HCT116 (cell line): Measurements from ENCODE around the gene SETD9. TPM values are rescaled to one million over a fixed set of nuclear protein-coding genes. Genes with fewer than 3 reads are reported as not detected.

ENCODE experiments used
- ATAC-seq: fragments of 200-7000 bp; cut with Tn5 transposase; 2 replicates; pipeline ENCODE4 v1.9.1; 2020; ENCODE audit warnings: mild to moderate bottlenecking, moderate library complexity
- BruUV-seq: library from RNA; stranded (reverse); fragments of 400-500 nt; replicated peaks from 2 replicates; lab custom pipeline; 2021; lab: Mats Ljungman, UMichigan
- CTCF ChIA-PET: fragments of 300-600 bp; sonication (Branson Sonifier 250); formaldehyde crosslinking; loops from one replicate; lab custom pipeline; 2021; ENCODE audit warnings: antibody characterized with exemption; lab: Charles Lee
- POLR2A ChIA-PET: fragments of 300-600, 350-600 bp; sonication (Branson Sonifier 250); formaldehyde crosslinking; loops from one replicate; lab custom pipeline; 2021; ENCODE audit warnings: antibody characterized with exemption; lab: Charles Lee
- RAD21 ChIA-PET, 2 experiments: fragments of 300-600 bp; sonication (Branson Sonifier 250); formaldehyde crosslinking; loops; one replicate each; lab custom pipeline; 2023; ENCODE audit warnings: low total read pairs in 2 of 2; ENCODE audit not compliant: uncharacterized antibody in 2 of 2, unreplicated experiment in 2 of 2, low non-redundant PET in 1 of 2; lab: Charles Lee
- DNase-seq: peaks from one replicate; pipeline ENCODE4 v3.0.0-alpha.2; 2010; ENCODE audit warnings: low read depth, low spot score
- H2AFZ ChIP-seq: fragments of 200-600 bp; shearing (Covaris generic), sonication (generic); 2 replicates; pipeline ENCODE4 v1.6.1; 2017; ENCODE audit warnings: low read depth, mixed run types, mixed read lengths, antibody characterized with exemption, low read length; ENCODE audit not compliant: poor library complexity, severe bottlenecking
- H3K27ac ChIP-seq: 2 replicates; pipeline ENCODE4 v1.5.1; 2012; ENCODE audit warnings: low read depth, low read length
- H3K27me3 ChIP-seq: fragments of 200-600 bp; sonication (generic); 2 replicates; pipeline ENCODE4 v1.6.1; 2016; ENCODE audit warnings: mixed run types, low read length, mixed read lengths; ENCODE audit not compliant: insufficient read depth
- H3K36me3 ChIP-seq, 2 experiments: fragments of 200-500 bp in 1 of 2; fragments of 200-600 bp in 1 of 2; sonication (Bioruptor generic) in 1 of 2; sonication (generic) in 1 of 2; 2 replicates each; pipeline versions ENCODE4 v1.5.1 to v1.6.1; 2014 to 2016; ENCODE audit warnings: low read length in 2 of 2, inconsistent platforms in 1 of 2, mixed read lengths in 1 of 2, mixed run types in 1 of 2; ENCODE audit not compliant: insufficient read depth in 2 of 2, control insufficient read depth in 1 of 2
- H3K4me1 ChIP-seq, 2 experiments: fragments of 200-600 bp in 1 of 2; sonication (generic) in 1 of 2; 2 replicates each; pipeline versions ENCODE4 v1.5.1 to v1.6.1; 2012 to 2017; ENCODE audit warnings: low read length in 2 of 2, inconsistent platforms in 1 of 2, mild to moderate bottlenecking in 1 of 2, mixed read lengths in 1 of 2, mixed run types in 1 of 2, moderate library complexity in 1 of 2; ENCODE audit not compliant: insufficient read depth in 2 of 2, control insufficient read depth in 1 of 2
- H3K4me2 ChIP-seq: fragments of 200-600 bp; sonication (generic); 2 replicates; pipeline ENCODE4 v1.6.1; 2017; ENCODE audit warnings: mixed run types, low read length, mixed read lengths
- H3K4me3 ChIP-seq, 2 experiments: fragments of 200-600 bp in 1 of 2; sonication (generic) in 1 of 2; replicated peaks in 1 of 2; 2 replicates each; pipeline ENCODE4 v1.5.1; 2011 to 2016; ENCODE audit warnings: low read length in 2 of 2, control low read depth in 1 of 2, low read depth in 1 of 2, mild to moderate bottlenecking in 1 of 2, mixed read lengths in 1 of 2, mixed run types in 1 of 2
- H3K79me2 ChIP-seq: fragments of 200-600 bp; sonication (generic); 2 replicates; pipeline ENCODE4 v1.6.1; 2017; ENCODE audit warnings: mild to moderate bottlenecking, mixed run types, low read length, moderate library complexity, mixed read lengths; ENCODE audit not compliant: insufficient read depth
- H3K9ac ChIP-seq: fragments of 200-600 bp; sonication (generic); 2 replicates; pipeline ENCODE4 v1.6.1; 2016; ENCODE audit warnings: low read length, mixed read lengths
- H3K9me2 ChIP-seq: fragments of 200-600 bp; sonication (generic), shearing (Covaris generic); 2 replicates; pipeline ENCODE4 v1.6.1; 2017; ENCODE audit warnings: mixed run types, mild to moderate bottlenecking, moderate library complexity; ENCODE audit not compliant: insufficient read depth
- H3K9me3 ChIP-seq, 2 experiments: fragments of 200-500 bp in 1 of 2; fragments of 200-600 bp in 1 of 2; sonication (Bioruptor generic) in 1 of 2; sonication (generic) in 1 of 2; 2 replicates each; pipeline ENCODE4 v1.6.1; 2014 to 2017; ENCODE audit warnings: low read length in 2 of 2, mixed read lengths in 2 of 2, inconsistent platforms in 1 of 2, low read depth in 1 of 2, mild to moderate bottlenecking in 1 of 2, mixed run types in 1 of 2, moderate library complexity in 1 of 2; ENCODE audit not compliant: control insufficient read depth in 1 of 2, insufficient read depth in 1 of 2
- H4K20me1 ChIP-seq: fragments of 200-600 bp; sonication (generic), shearing (Covaris generic); 2 replicates; pipeline ENCODE4 v1.6.1; 2017; ENCODE audit warnings: mixed run types, mild to moderate bottlenecking, moderate library complexity; ENCODE audit not compliant: insufficient read depth
- EZH2 ChIP-seq: fragments of 200-600 bp; sonication (generic); IDR thresholded peaks from 2 replicates; pipeline ENCODE4 v1.6.1; 2017; ENCODE audit warnings: antibody characterized with exemption, mixed run types
- JUND ChIP-seq: IDR thresholded peaks from 2 replicates; pipeline ENCODE4 v1.6.1; 2012
- RAD21 ChIP-seq: IDR thresholded peaks from 2 replicates; pipeline ENCODE4 v1.6.1; 2012; ENCODE audit warnings: low read depth, mild to moderate bottlenecking
- SIN3A ChIP-seq: IDR thresholded peaks from 2 replicates; pipeline ENCODE4 v1.6.1; 2012; ENCODE audit warnings: low read depth
- SRF ChIP-seq: IDR thresholded peaks from 2 replicates; pipeline ENCODE4 v1.6.1; 2012; ENCODE audit warnings: low read depth
- TCF7L2 ChIP-seq: IDR thresholded peaks from 2 replicates; pipeline ENCODE4 v1.7.0; 2011; ENCODE audit warnings: borderline replicate concordance, inconsistent platforms; ENCODE audit not compliant: insufficient read depth, insufficient read length; ENCODE audit errors: extremely low read depth
- YY1 ChIP-seq: IDR thresholded peaks from 2 replicates; pipeline ENCODE4 v1.6.1; 2011; ENCODE audit warnings: low read length, low read depth, moderate library complexity, mild to moderate bottlenecking; ENCODE audit not compliant: insufficient replicate concordance; ENCODE audit errors: extremely low read depth
- ZFX ChIP-seq: fragments of 450-650 bp; IDR thresholded peaks from 2 replicates; pipeline ENCODE4 v1.6.1; 2017
- ZNF274 ChIP-seq: fragments of 200-500 bp; sonication (Bioruptor generic); IDR thresholded peaks from 2 replicates; pipeline ENCODE4 v1.6.1; 2014; ENCODE audit warnings: mild to moderate bottlenecking, low read depth, low read length, inconsistent platforms
- intact Hi-C: fragments of 100-400 bp; cut with micrococcal nuclease; formaldehyde crosslinking; loops from 2 replicates; pipeline ENCODE4 v1.10.0; 2022
- total RNA-seq: library from RNA; stranded (reverse); gene quantifications from one replicate; pipeline ENCODE4 v1.2.1, GENCODE V29; 2021; ENCODE audit not compliant: unreplicated experiment

The SETD9 gene
- total RNA-seq, 1 experiment from 2014 or later = 10.9 TPM

GRCh38 chr5:56918054-56918453, 8.7 kb downstream of the SETD9 start:
- POLR2A ChIA-PET = no interaction called here
- Histone ChIP-seq H2AFZ (no peak overlapping the region), H3K27ac (no peak overlapping the region), H3K4me1 (no peaks in the 10 kb centered on the region), H3K9me3 (no peaks in the 10 kb centered on the region), H4K20me1 (no peaks in the 10 kb centered on the region), H3K79me2 (no peaks in the 10 kb centered on the region; the same call in 1 of the 2 replicates), H3K9me2 (no peaks in the 10 kb centered on the region), H3K9ac (no peak overlapping the region), H3K36me3 (peaks cover 6 to 18% of the 10 kb centered on the region in 2 experiments; a peak in 3 of 4 replicates), H3K27me3 (no peaks in the 10 kb centered on the region), H3K4me2 (no peak overlapping the region), H3K4me3 (no peak overlapping the region)
- BruUV-seq = no TSS peak
- TF ChIP-seq TCF7L2 = no peak
- TF ChIP-seq EZH2 = no peak
- TF ChIP-seq RAD21 = no peak
- TF ChIP-seq ZFX = no peak
- no peak for TF ChIP-seq SRF
- no peak for TF ChIP-seq ZNF274
- TF ChIP-seq JUND = no peak
- TF ChIP-seq SIN3A = no peak
- RAD21 ChIA-PET = no interaction called here
- intact Hi-C loops = no loop called here
- ATAC-seq (no peak), DNase-seq (no peak)
- CTCF ChIA-PET = interaction anchor here (0.8 kb wide), 1 partner anchor 18 kb away, joined by 3 read pairs; no protein-coding TSS in a partner anchor

- no peak overlapping the region for H3K9ac ChIP-seq
- ChIA-PET RAD21 (no interaction called here), CTCF (no interaction called here), POLR2A (interaction anchor here (1.5 kb wide), 1 partner anchor 10 kb away, joined by 3 read pairs; no protein-coding TSS in a partner anchor)
- no peak overlapping the region for H2AFZ ChIP-seq
- H3K9me2 ChIP-seq = no peaks in the 10 kb centered on the region
- peaks cover 20 to 31% of the 10 kb centered on the region in 2 experiments; a peak in 3 of 4 replicates for H3K36me3 ChIP-seq
- H3K9me3 ChIP-seq = no peaks in the 10 kb centered on the region
- intact Hi-C loops = no loop called here
- no peaks in the 10 kb centered on the region for H4K20me1 ChIP-seq
- H3K27me3 ChIP-seq = no peaks in the 10 kb centered on the region
- no peak overlapping the region for H3K4me2 ChIP-seq
- H3K4me3 ChIP-seq = no peak overlapping the region
- no peak for ATAC-seq
- TF ChIP-seq YY1 = no peak
- DNase-seq = no peak
- H3K4me1 ChIP-seq = no peaks in the 10 kb centered on the region
- BruUV-seq = no TSS peak
- no peaks in the 10 kb centered on the region; the same call in 1 of the 2 replicates for H3K79me2 ChIP-seq
- H3K27ac ChIP-seq = no peak overlapping the region
These were observed 10.7 kb downstream of the SETD9 start for GRCh38 chr5:56919942-56920662.
